Esophagus muscularis mucosa (tissue), 4 donors: Measurements from ENCODE around the gene SLC25A2.

Experiments
- EP300 ChIP-seq: sonication (generic); formaldehyde crosslinking; IDR thresholded peaks from one replicate; pipeline ENCODE4 v1.6.1; 2017; ENCODE audit warnings: antibody characterized with exemption
- POLR2A ChIP-seq: fragments of 450-650 bp; IDR thresholded peaks from one replicate; pipeline ENCODE4 v1.6.1; 2017; ENCODE audit warnings: antibody characterized with exemption, moderate library complexity, mild to moderate bottlenecking, low read depth
- POLR2AphosphoS5 ChIP-seq, 2 donors: sonication (generic); formaldehyde crosslinking; IDR thresholded peaks; one replicate each; pipeline ENCODE4 v1.6.1; 2017; ENCODE audit warnings: antibody characterized with exemption in 2 of 2
- TF ChIP-seq, protein P1 (sequence below), 3 experiments: fragments of 200-600 bp in 2 of 3; fragments of 450-650 bp in 1 of 3; sonication (generic) in 2 of 3; IDR thresholded peaks; one replicate each; pipeline ENCODE4 v1.5.1; 2017 to 2019; ENCODE audit warnings: antibody characterized with exemption in 3 of 3, mild to moderate bottlenecking in 2 of 3, moderate library complexity in 1 of 3

DNA sequence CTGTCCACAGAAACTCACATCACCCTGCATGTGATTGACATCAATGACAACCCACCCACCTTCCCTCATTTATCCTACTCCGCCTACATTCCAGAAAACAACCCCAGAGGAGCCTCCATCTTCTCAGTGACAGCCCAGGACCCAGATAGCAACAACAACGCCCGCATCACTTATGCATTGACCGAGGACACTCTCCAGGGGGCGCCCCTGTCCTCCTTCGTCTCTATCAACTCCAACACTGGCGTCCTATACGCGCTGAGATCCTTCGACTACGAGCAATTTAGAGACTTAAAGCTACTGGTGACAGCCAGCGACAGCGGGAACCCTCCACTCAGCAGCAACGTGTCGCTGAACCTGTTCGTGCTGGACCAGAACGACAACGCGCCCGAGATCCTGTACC lies 41.5 kb upstream of the SLC25A2 start:
- TF ChIP-seq, protein P1, sequence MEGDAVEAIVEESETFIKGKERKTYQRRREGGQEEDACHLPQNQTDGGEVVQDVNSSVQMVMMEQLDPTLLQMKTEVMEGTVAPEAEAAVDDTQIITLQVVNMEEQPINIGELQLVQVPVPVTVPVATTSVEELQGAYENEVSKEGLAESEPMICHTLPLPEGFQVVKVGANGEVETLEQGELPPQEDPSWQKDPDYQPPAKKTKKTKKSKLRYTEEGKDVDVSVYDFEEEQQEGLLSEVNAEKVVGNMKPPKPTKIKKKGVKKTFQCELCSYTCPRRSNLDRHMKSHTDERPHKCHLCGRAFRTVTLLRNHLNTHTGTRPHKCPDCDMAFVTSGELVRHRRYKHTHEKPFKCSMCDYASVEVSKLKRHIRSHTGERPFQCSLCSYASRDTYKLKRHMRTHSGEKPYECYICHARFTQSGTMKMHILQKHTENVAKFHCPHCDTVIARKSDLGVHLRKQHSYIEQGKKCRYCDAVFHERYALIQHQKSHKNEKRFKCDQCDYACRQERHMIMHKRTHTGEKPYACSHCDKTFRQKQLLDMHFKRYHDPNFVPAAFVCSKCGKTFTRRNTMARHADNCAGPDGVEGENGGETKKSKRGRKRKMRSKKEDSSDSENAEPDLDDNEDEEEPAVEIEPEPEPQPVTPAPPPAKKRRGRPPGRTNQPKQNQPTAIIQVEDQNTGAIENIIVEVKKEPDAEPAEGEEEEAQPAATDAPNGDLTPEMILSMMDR (IDR thresholded peaks at IDR 0.05) = no peak
- TF ChIP-seq POLR2A (no peak), EP300 (no peak), POLR2AphosphoS5 (IDR thresholded peaks at IDR 0.05) (no peak)
